HepG2 (cell line): ENCODE measurements around the gene ME2. TPM values are rescaled to one million over a fixed set of nuclear protein-coding genes. Genes with fewer than 3 reads are reported as not detected.

Experiments
- ATAC-seq: fragments of 200-7000 bp; cut with Tn5 transposase; 3 replicates; pipeline ENCODE4 v1.9.1; 2020; ENCODE audit warnings: mild to moderate bottlenecking, moderate library complexity
- BruUV-seq: library from RNA; stranded (reverse); fragments of 400-500 nt; replicated peaks from 2 replicates; lab custom pipeline; 2021; lab: Mats Ljungman, UMichigan
- CTCF ChIA-PET: fragments of 300-600 bp; formaldehyde crosslinking; extraction: SDS; loops from one replicate; lab custom pipeline; 2021; ENCODE audit warnings: low total read pairs, inconsistent platforms, low intra/inter-chr PET ratio; lab: Yijun Ruan, JAX
- POLR2A ChIA-PET: fragments of 350-600 bp; sonication (Branson Sonifier 250); formaldehyde crosslinking; loops from one replicate; lab custom pipeline; 2020; ENCODE audit warnings: antibody characterized with exemption, inconsistent platforms; lab: Yijun Ruan, JAX
- DNase-seq: peaks from one replicate; pipeline ENCODE4 v3.0.0-alpha.2; 2015; ENCODE audit warnings: low spot score
- FAIRE-seq: peaks from 3 replicates; lab custom pipeline; 2011; peaks lifted over from hg19 to GRCh38; lab: Jason Lieb, UNC
- H2AFZ ChIP-seq: one replicate; pipeline ENCODE4 v1.6.1; 2011; ENCODE audit warnings: low read length, inconsistent platforms
- H3K27ac ChIP-seq: fragments of 300-600 bp; 3 replicates; pipeline ENCODE4 v1.8.0; 2011; ENCODE audit warnings: mixed run types, mild to moderate bottlenecking, mixed read lengths, low read length, inconsistent platforms; ENCODE audit not compliant: insufficient read depth; ENCODE audit errors: extremely low read length
- H3K27me3 ChIP-seq, 2 experiments: fragments of 200-600 bp in 1 of 2; 2 replicates in 1 of 2; 3 replicates in 1 of 2; pipeline versions ENCODE4 v1.6.0 to v1.8.0; 2011; ENCODE audit warnings: low read length in 2 of 2, mild to moderate bottlenecking in 2 of 2, moderate library complexity in 2 of 2, inconsistent platforms in 1 of 2; ENCODE audit not compliant: insufficient read depth in 2 of 2, control insufficient read depth in 1 of 2
- H3K36me3 ChIP-seq, 2 experiments: fragments of 200-600 bp in 1 of 2; replicated peaks in 1 of 2; 2 replicates in 1 of 2; 3 replicates in 1 of 2; pipeline versions ENCODE4 v1.5.1 to v1.8.0; 2011; ENCODE audit warnings: low read length in 2 of 2, inconsistent platforms in 1 of 2; ENCODE audit not compliant: insufficient read depth in 2 of 2, control insufficient read depth in 1 of 2
- H3K4me1 ChIP-seq: 2 replicates; pipeline ENCODE4 v1.5.1; 2012; ENCODE audit warnings: low read length, inconsistent platforms; ENCODE audit not compliant: insufficient read depth
- H3K4me2 ChIP-seq: 2 replicates; pipeline ENCODE4 v1.6.0; 2011; ENCODE audit warnings: low read depth, low read length, inconsistent platforms
- H3K4me3 ChIP-seq, 3 experiments: fragments of 200-600 bp in 1 of 3; sonication (generic), shearing (Covaris generic) in 1 of 3; replicated peaks in 1 of 3; 2 replicates each; pipeline ENCODE4 v1.5.1; 2011 to 2016; ENCODE audit warnings: low read length in 3 of 3, inconsistent platforms in 2 of 3, low read depth in 2 of 3, mild to moderate bottlenecking in 2 of 3, control low read depth in 1 of 3, mixed read lengths in 1 of 3; ENCODE audit not compliant: insufficient read depth in 1 of 3
- H3K79me2 ChIP-seq: one replicate; pipeline ENCODE4 v1.6.1; 2011; ENCODE audit warnings: low read length, inconsistent platforms; ENCODE audit not compliant: insufficient read depth
- H3K9ac ChIP-seq: 2 replicates; pipeline ENCODE4 v1.6.0; 2011; ENCODE audit warnings: mild to moderate bottlenecking, low read depth, low read length, inconsistent platforms; ENCODE audit not compliant: insufficient read depth
- H3K9me3 ChIP-seq: 2 replicates; pipeline ENCODE4 v1.5.1; 2012; ENCODE audit warnings: mild to moderate bottlenecking, low read length
- H4K20me1 ChIP-seq: 2 replicates; pipeline ENCODE4 v1.6.0; 2011; ENCODE audit warnings: inconsistent platforms, mild to moderate bottlenecking, low read length, moderate library complexity; ENCODE audit not compliant: insufficient read depth
- GLMP ChIP-seq: sonication (generic); formaldehyde crosslinking; IDR thresholded peaks from 2 replicates; pipeline ENCODE4 v1.9.0; 2021; ENCODE audit warnings: missing genetic modification reagents, mild to moderate bottlenecking, borderline replicate concordance
- HOXA9 ChIP-seq: sonication (generic); formaldehyde crosslinking; IDR thresholded peaks from 2 replicates; pipeline ENCODE4 v1.8.1; 2022; ENCODE audit warnings: missing genetic modification reagents, mild to moderate bottlenecking, moderate library complexity, borderline replicate concordance
- POLR2A ChIP-seq, 2 experiments: IDR thresholded peaks; 2 replicates each; pipeline ENCODE4 v1.6.1; 2011; ENCODE audit warnings: low read depth in 2 of 2, low read length in 2 of 2, mild to moderate bottlenecking in 1 of 2, moderate library complexity in 1 of 2; ENCODE audit not compliant: insufficient read depth in 1 of 2
- SIN3A ChIP-seq: IDR thresholded peaks from 2 replicates; pipeline ENCODE4 v1.6.1; 2011; ENCODE audit warnings: low read depth, mild to moderate bottlenecking, control low read depth, low read length, borderline replicate concordance
- SMAD3 ChIP-seq: sonication (generic); formaldehyde crosslinking; IDR thresholded peaks from 2 replicates; pipeline ENCODE4 v1.4.0; 2020; ENCODE audit warnings: missing genetic modification reagents
- SP4 ChIP-seq: sonication (generic); formaldehyde crosslinking; IDR thresholded peaks from 2 replicates; pipeline ENCODE4 v1.8.1; 2023; ENCODE audit warnings: mild to moderate bottlenecking, missing genetic modification reagents
- ZKSCAN1 ChIP-seq: fragments of 150-350 bp; IDR thresholded peaks from 2 replicates; pipeline ENCODE4 v1.6.1; 2014; ENCODE audit warnings: low read length
- ZNF275 ChIP-seq: sonication (generic); formaldehyde crosslinking; IDR thresholded peaks from 2 replicates; pipeline ENCODE4 v1.8.0; 2022; ENCODE audit warnings: missing genetic modification reagents, mild to moderate bottlenecking, inconsistent platforms, borderline replicate concordance
- ZNF3 ChIP-seq: IDR thresholded peaks from 2 replicates; pipeline ENCODE4 v1.7.0; 2017; ENCODE audit warnings: inconsistent platforms
- ZNF503 ChIP-seq: sonication (generic); formaldehyde crosslinking; IDR thresholded peaks from 2 replicates; pipeline ENCODE4 v1.4.0; 2020; ENCODE audit warnings: missing genetic modification reagents
- ZSCAN29 ChIP-seq: sonication (generic); formaldehyde crosslinking; conservative IDR thresholded peaks from 2 replicates; pipeline ENCODE4 v1.4.0; 2020; ENCODE audit warnings: mild to moderate bottlenecking, missing genetic modification reagents
- WGBS: methylation state at CpG from one replicate; pipeline ENCODE4 v1.1.6; 2017; ENCODE audit warnings: low lambda C conversion rate; 5-methylcytosine and 5-hydroxymethylcytosine counted together
- in situ Hi-C: cut with HindIII; loops from 2 replicates; pipeline ENCODE4 v1.10.0; 2017; ENCODE audit warnings: low pct_unique_long_range_greater_than_20kb; ENCODE audit not compliant: extremely low pct_ligation_motif_present
- intact Hi-C: fragments of 100-400 bp; cut with micrococcal nuclease; formaldehyde crosslinking; loops from one replicate; pipeline ENCODE4 v1.10.0; 2022; ENCODE audit not compliant: unreplicated experiment
- polyA plus RNA-seq, 8 experiments: library from polyadenylated mRNA; depleted of rRNA in 3 of 8; stranded (reverse) in 7 of 8; unstranded in 1 of 8; fragments of >200 nt; fragmentation: Illumina TruSeq in 4 of 8; extraction: Trizol in 4 of 8; gene quantifications; 2 replicates each; pipeline versions ENCODE4 v1.2.1 to v1.2.3, GENCODE V29; 2011 to 2016; ENCODE audit warnings: low read depth in 4 of 8, missing spikeins in 1 of 8, mixed read lengths in 1 of 8; ENCODE audit not compliant: insufficient read depth in 1 of 8
- total RNA-seq, 5 experiments: library from RNA; depleted of rRNA; stranded (reverse); fragments of >200 nt; fragmentation: Illumina TruSeq; extraction: Trizol; gene quantifications; 2 replicates each; pipeline ENCODE4 v1.2.3, GENCODE V29; 2016; ENCODE audit warnings: low read depth in 1 of 5

ME2 gene
- total and polyA plus RNA-seq, 2 of the 13 experiments (the other 11 are each of a cell fraction or from before 2014, with no cell fraction given): 17.3 to 20.6 TPM

- H3K36me3 ChIP-seq: no peaks in the 10 kb centered on the region
- no peak for ATAC-seq
- 83% methylated on average over 2 of the region's 2 CpGs for WGBS
- H2AFZ ChIP-seq: no peak overlapping the region
- H3K4me3 ChIP-seq: no peak overlapping the region
- H3K27ac ChIP-seq: no peak overlapping the region
- no peaks in the 10 kb centered on the region for H4K20me1 ChIP-seq
- ChIA-PET CTCF (no interaction called here), POLR2A (no interaction called here)
- in situ Hi-C loops: no loop called here
- intact Hi-C loops: no loop called here
- no peak for FAIRE-seq
- no peaks in the 10 kb centered on the region for H3K9me3 ChIP-seq
- DNase-seq: no peak
- no peak overlapping the region for H3K9ac ChIP-seq
- peaks cover 8% of the 10 kb centered on the region for H3K79me2 ChIP-seq
- H3K4me2 ChIP-seq: no peak overlapping the region
- peaks cover 39% of the 10 kb centered on the region for H3K4me1 ChIP-seq
- H3K27me3 ChIP-seq: no peaks in the 10 kb centered on the region; a peak in 1 of 5 replicates
- TF ChIP-seq POLR2A (IDR thresholded peaks at IDR 0.05; ENCODE audit: insufficient read depth in 1 of 2, low read depth in 2 of 2, low read length in 2 of 2) (no peak), ZNF275 (CRISPR knock-in tag) (no peak), GLMP (CRISPR knock-in tag) (no peak), ZSCAN29 (CRISPR knock-in tag) (no peak), SP4 (CRISPR knock-in tag) (no peak), ZKSCAN1 (no peak), SIN3A (no peak), ZNF3 (CRISPR knock-in tag) (no peak), SMAD3 (CRISPR knock-in tag) (no peak), HOXA9 (CRISPR knock-in tag) (no peak), ZNF503 (CRISPR knock-in tag) (no peak)
- BruUV-seq: no TSS peak
Measured at GRCh38 chr18:50970006-50970405, 91.1 kb downstream of the ME2 start.
